ENCODE results near the gene ZNF597.

DNA sequence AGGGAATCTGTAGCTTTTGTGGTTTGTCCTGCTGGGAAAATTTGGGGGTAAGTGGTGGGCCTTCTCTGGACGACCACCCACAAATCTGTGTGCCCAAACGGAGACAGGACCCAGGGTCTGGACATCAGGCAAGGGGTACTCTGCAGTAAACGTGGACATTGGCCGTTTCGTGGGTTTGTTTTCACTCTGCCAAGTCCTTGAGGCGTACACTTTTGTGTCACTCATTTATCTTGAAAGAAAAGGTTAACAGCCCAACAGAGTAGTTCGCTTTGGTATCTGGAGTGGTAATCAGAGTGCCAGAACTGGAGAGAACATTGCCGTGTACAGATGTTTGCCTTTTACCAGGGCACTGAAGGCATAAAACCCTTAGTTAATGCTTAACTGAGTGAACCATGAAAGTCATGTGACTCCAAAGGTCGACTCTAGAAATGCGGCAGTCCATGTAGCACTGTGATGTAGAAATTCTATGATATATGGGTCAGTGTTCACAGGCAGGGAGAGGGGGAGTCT is 15.6 kb upstream of the ZNF597 start:
- TF ChIP-seq, protein P1, sequence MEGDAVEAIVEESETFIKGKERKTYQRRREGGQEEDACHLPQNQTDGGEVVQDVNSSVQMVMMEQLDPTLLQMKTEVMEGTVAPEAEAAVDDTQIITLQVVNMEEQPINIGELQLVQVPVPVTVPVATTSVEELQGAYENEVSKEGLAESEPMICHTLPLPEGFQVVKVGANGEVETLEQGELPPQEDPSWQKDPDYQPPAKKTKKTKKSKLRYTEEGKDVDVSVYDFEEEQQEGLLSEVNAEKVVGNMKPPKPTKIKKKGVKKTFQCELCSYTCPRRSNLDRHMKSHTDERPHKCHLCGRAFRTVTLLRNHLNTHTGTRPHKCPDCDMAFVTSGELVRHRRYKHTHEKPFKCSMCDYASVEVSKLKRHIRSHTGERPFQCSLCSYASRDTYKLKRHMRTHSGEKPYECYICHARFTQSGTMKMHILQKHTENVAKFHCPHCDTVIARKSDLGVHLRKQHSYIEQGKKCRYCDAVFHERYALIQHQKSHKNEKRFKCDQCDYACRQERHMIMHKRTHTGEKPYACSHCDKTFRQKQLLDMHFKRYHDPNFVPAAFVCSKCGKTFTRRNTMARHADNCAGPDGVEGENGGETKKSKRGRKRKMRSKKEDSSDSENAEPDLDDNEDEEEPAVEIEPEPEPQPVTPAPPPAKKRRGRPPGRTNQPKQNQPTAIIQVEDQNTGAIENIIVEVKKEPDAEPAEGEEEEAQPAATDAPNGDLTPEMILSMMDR (conservative IDR thresholded peaks at IDR 0.05; ENCODE audit: low read depth in 2 of 2): no peak
- no peak for TF ChIP-seq EZH2phosphoT487 (IDR thresholded peaks at IDR 0.05; ENCODE audit: unreplicated experiment)
- TF ChIP-seq, protein P2, sequence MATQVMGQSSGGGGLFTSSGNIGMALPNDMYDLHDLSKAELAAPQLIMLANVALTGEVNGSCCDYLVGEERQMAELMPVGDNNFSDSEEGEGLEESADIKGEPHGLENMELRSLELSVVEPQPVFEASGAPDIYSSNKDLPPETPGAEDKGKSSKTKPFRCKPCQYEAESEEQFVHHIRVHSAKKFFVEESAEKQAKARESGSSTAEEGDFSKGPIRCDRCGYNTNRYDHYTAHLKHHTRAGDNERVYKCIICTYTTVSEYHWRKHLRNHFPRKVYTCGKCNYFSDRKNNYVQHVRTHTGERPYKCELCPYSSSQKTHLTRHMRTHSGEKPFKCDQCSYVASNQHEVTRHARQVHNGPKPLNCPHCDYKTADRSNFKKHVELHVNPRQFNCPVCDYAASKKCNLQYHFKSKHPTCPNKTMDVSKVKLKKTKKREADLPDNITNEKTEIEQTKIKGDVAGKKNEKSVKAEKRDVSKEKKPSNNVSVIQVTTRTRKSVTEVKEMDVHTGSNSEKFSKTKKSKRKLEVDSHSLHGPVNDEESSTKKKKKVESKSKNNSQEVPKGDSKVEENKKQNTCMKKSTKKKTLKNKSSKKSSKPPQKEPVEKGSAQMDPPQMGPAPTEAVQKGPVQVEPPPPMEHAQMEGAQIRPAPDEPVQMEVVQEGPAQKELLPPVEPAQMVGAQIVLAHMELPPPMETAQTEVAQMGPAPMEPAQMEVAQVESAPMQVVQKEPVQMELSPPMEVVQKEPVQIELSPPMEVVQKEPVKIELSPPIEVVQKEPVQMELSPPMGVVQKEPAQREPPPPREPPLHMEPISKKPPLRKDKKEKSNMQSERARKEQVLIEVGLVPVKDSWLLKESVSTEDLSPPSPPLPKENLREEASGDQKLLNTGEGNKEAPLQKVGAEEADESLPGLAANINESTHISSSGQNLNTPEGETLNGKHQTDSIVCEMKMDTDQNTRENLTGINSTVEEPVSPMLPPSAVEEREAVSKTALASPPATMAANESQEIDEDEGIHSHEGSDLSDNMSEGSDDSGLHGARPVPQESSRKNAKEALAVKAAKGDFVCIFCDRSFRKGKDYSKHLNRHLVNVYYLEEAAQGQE (IDR thresholded peaks at IDR 0.05; ENCODE audit: unreplicated experiment): no peak
- TF ChIP-seq EZH2 (IDR thresholded peaks at IDR 0.05; ENCODE audit: low read depth, unreplicated experiment): no peak

Data from GM23338 (cell line).